Measurements from ENCODE around the gene TPCN2.
A peak's percentile ranks its signal among the peaks of the same experiment; 100 is the strongest.

TPCN2 gene

DNA sequence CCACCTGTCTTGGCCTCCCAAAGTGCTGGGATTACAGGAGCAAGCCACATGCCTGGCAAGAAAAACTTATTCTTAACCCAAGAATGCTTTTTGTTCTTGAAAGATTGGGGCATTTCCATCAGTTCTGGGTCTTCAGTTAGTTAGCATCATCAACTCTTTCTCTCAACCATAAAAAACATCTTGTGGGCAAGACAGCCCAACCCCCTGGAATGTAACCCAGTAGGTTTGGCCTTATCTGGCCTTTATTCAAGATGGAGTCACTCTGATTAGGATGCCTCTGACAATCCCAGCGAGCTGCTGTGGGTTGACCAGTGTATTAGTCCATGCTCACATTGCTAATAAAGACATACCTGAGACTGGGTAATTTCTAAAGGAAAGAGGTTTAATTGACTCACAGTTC is 9.2 kb upstream of the TPCN2 start:
- no peak for DNase-seq (ENCODE audit: low read depth)

DNA sequence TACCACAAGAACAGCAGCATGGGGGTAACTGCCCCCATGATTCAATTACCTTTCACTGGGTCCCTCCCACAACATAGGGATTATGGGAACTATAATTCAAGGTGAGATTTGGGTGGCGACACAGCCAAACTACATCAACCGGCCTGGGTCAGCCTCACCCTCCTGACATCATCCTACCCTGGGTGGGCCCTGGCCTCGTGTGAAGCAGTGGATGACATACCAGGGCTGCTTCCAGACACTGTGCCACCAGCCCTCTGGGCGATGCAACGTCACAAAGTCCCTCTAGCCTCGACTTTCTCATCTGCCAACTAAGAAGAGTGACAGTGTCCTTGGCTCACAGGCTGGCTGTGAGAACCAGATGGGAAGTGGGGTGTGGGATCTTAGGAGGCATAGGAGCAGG is 8.7 kb upstream of the TPCN2 start:
- DNase-seq (ENCODE audit: low read depth), result no peak

DNA sequence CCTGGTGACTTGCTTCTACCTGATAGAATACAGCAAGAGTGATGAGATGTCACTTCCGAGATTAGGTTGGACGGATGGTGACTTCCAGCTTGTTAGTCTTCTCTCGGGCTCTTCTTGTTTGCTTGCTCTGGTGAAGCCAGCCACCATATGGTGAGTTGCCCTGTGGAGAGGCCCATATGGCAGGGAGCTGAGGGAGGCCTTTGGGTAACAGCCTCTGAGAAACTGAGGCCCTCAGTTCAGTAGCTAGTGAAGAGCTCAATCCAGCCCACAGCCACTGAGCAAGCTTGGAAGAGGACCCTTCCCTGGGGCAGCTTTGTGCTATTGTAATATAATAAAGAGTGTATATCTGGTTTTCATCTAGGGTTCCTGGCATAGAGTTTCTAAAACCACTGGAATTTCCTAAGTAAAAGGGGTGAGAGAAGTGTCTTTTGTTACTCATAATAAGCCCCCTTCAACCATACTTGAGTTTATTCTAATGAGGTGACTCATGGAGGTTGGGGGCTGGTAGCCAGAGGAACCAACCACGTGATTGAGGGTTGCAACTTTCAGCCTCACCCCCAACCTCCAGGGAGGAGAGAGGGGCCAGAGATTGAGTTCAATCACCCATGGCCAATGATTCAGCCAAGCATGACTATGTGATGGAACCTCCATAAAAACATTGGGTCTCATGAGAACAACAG is 8.0 kb upstream of the TPCN2 start:
- peak; percentile 20 for DNase-seq (ENCODE audit: low read depth)

DNA sequence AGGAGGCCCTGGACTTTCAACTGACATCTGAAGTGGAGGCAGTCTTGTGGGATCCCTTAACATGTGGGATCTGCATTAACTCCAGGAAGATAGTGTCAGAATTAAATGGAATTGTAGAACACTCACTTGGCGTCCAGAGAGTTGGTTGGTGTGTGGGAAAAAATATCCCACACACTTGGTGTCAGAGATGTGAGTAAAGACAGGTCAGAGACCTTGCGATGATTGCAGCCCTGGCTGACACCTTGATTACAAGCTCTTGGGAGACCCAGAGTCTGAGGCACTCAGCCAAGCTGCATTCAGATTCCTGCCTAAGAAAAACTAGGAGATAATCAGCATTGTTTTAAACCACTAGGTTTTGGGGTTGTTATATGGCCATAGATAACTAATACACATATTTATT is 7.2 kb upstream of the TPCN2 start:
- no peak for DNase-seq (ENCODE audit: low read depth)

DNA sequence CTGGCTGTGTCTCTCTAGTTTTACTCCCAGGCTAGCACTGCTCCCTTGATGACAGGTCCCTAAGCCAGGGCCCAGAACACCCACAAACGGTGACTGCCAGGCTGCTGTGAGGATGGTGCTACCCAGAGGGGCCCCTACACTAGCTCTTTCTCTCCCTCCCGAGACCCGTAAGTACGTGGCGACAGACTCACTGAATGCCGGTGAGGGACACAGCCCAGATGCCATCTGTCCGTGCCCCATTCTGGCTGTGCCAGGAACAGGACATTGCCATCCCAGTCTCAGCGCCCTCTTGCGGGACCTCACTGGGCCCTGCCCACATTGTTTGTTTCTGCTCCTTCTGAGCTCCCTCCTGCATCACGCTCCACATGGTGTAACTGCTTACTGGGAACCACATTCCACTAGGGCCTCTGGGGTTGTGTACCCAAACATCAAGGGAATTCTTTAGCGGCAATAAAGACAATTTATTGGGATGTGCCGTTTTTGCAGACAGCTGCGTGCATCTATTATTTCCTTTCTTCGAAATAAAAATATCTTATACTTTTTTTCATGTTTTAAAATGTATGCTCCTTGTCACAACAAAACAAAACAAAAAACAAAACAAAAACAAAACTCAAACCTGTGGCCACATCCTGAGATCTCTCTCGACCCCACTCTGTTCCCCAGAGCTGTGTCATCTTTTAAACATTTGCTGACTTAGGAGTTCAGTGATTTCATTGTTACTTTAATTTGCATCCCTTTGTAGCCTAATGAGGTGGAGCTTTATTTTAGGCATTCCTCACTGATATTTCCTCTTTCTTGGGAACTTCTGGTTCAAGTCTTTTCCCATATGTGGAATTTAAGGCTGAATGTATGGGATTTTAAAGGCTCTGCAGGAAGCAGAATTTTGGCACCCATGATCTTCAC is 4.4 kb upstream of the TPCN2 start:
- peak; percentile 41 for DNase-seq (ENCODE audit: low read depth)

DNA sequence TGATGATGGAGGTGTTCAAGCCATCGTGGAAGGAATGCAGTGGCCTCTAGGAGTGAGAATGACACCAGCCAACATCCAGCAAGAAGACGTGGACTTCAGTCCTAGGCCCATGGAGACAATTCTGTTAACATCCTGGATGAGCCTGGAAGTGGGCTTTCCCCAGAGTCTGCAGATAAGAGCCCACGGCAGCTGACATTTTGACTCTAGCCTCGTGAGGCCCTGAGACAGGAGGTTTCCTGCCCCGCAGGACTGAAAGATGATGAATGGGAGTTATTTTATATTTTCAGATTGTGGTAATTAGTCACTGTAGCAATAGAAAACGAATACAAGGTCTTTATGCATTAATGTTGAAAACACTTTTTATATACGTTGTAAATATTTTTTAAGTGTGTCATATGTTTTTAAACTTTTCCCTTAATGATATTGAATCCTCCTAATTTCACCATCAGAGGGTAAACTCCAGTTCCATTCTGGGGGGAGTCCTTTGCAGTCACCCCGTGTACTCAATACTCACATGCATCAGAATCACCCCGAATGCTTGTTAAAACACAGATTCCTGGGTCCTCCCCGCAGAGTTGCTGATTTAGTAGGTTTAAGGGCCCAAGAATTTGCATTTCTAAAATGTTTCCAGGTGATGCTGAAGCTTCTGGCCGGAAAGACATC is 570 bp upstream of the TPCN2 start:
- DNase-seq (ENCODE audit: low read depth), result no peak

DNA sequence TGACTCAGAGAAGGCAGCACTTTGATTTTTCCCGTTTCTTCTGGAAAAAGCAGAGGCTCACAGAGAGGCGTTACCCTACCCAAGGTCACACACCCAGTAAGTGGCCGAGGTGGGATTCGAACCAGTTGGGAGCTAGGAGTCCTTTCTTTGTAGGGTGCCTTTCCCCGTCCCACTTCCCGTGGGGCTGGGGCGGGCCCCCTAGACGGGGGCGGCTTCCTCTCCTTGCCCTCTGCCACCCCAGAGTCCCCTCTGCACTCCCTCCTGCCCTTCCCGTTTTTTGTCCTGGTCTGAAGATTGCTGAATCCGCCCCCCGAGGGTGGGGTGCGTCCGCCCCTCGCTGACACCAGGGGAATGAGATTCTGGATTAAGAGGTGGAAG is 747 bp downstream of the TPCN2 start:
- DNase-seq (ENCODE audit: low read depth), result no peak

DNA sequence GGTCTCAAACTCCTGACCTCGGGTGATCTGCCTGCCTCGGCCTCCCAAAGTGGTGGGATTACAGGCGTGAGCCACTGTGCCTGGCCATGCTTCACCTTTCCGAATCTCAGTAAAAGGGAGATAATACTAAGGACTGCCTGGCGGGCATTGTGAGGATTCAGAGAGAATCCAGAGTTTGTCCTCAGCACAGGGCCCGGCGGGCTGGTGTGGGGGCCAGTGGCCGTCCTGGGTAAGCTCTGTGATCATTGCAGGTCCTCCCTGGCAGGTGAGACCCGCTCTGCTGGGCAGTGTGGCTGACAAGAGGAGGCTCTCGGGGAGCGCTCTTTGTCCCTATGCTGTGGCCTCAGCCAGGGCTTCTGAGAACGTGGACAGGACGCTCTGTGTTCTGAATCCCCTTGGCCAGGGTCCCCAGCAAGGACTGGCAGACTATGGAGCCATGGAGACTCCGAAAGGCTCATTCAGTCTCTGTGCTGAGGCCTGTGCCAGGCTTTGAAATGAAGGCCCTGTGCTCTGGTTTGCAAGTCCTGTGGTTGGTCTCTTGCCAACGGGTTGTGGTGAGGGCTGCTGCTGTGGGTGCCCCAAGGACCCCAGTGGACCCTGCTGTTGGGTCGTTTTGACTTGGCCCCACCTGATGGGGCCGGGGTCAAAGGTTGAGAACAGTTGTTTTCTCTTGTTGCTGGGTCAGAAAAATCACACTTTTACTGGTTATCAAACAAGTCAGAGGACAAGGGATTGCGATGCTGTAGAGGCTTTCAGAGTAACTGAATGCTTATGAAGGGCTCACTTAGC is 2.1 kb downstream of the TPCN2 start:
- DNase-seq (ENCODE audit: low read depth), result no peak

DNA sequence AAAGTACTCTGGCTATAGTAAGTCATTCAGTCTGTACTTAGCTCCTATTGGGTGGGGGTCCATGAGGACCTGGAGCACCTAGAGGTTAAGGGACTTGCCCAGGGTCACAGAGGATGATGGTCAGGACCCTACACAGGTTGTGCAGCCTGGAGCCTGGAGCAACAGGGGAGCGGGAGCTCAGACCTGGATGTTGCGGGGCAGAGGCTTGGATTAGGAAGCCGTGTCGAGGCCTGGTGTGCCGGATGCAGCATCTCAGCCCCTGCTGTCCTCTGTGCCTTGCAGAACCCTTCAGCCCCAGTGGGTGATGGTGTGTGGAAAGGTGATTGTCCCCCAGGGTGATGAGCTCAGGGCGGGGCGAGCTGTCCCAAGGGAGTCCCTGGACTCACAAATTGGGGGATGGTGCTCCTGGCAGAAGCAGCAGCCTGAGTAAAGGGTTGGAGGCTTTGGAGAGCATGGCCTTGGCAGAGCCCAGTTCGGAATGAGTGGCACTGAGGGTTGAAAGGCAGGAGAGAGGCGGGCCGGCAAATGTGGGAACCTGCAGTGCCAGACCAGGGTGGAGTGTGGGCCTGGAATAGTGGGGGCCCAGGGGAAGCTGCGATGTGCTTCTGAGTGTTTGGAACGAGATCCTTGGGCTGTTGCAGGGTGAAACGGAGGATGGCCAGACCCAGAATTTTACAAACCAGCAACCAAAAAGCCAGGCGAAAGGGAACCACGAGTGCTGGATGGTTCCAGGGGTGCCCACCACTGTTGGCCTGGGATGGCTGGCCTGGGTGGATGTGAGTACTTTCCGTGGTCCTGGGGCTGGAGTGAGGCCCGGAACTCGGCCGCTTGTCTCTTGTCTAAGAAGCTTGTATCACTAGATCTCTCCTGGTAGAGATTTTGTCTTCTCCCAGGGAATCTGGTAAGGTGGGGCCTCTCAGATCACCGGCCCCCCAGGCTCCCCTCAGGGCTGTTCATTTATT is 2.9 kb downstream of the TPCN2 start:
- no peak for DNase-seq (ENCODE audit: low read depth)

DNA sequence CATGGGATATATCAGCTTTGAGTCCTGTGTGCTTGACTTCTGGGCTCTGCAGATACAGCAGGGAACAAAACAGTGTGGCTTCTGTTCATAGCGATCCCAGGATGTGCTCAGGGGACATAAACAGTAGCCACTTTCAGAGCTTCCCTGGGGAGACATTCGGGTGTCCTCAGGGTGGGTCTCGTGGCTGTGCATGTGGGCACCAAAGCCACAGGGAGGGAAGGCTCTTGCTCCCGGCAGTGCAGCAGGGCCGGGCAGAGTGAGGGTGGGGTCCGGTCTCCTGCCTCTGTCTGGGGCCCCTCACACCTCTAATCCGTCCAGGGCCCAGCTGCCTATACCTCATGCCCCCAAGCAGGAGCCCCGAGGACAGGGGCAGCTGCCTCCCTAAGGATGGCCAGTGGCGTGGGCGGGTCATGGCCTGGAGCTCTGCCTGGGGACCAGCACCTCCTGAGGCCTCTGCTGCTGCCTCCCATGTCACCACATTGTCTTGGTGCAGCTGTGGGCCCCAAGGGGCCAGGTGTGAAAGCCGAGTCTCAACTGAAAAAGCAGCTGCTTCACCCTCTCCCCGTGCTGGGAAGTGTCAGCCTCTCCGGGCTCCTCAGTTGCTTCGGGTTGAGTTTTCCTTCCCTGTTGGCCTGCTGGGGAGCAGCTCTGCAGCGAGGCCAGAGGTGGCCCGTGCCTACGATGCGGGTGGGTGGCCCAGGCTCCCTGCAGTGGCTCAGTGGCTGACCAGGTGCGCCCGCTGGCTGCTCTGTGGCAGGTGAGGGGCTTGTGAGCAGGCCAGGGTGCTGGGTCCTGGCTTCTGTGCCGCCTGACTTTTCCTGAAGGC is 3.8 kb downstream of the TPCN2 start:
- DNase-seq (ENCODE audit: low read depth), result no peak

DNA sequence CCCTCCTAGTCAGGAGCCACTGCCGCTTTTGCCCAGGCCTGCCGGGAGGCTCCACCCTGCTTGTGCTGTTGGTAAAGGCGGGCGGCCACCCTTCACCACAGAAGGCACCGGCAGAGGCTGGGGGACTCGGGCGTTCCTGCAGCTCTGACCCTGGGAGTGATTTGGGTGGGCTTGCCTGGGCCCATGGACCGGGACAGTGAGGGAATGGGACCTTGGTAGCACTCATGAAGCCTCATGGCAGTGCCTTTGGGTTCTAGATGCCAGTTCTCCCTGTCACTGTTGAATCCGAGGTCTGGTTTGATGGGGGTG is 4.4 kb downstream of the TPCN2 start:
- DNase-seq (ENCODE audit: low read depth), result no peak

DNA sequence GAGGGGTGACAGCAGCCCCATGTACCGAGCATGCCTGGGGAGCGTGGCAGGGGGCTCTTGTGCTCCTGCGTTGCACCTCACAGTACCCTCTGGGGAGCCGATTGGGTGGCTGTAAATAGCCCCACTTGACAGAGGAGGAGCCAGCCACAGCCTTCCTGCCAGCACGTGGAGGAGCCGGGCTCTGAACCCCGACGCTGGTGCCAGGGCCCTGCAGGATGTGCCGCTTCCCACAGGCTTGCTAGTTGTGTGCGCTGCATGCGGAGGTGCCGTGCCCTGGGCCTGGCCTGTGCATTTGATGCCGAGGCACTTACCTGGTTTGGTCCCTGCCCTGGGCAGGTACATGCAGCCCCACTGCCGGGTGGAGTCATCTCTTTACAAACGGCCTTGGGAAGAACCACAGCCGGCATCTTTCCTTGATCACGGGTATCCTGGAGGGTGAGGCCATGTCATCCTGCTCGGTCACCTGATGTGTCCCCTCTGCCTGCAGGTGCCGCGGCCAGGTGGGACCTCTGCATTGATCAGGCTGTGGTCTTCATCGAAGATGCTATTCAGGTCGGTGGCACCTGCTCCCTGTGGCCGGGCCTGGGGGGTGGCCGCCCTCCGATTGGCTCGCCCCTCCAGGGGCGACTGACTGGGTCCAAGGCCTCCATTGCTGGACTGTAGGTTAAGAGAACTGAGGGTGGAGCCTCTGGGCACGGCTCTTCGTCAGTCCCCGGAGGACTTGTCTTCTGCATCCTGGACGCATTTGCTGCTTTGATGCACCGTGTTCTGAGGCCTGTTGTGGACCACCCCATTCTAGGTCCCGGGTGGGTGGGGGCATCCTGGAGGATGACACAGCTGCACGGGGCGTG is 5.0 kb downstream of the TPCN2 start:
- DNase-seq (ENCODE audit: low read depth), result no peak

DNA sequence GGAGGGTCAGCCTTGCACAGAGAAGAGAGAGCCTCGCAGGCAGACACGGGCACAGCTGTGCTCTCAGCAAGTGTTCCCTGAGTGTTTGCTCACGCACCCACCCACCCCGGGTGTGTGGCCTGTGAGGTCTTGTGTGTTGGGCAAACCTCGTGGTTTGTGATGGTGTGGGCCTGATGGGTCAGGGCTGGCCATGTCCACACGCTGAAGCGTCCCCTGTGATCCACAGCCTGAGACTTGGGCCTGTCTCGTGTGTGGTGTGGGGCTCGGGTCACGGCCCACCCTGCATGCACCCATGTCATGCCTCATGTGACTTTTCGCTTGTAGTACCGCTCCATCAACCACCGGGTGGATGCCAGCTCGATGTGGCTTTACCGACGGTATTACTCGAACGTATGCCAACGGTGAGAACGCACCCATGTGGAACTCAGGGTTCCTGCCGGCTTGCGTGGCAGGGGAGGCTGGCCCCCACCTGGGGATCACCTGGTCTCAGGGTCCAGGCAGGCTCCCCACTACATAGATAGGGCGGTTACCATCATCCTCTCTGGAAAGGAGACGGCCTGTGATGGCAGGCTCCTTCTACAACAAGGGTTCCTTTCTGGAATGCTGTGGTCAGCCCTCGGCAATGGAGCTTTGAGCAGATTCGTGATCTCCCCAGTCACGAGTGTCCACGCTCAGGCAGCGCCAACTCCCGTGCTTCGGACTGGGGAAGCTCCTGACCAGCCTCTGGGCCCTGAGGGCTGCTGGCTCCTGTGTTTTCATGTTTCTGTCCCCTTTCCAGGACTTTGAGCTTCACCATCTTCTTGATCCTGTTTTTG is 5.9 kb downstream of the TPCN2 start:
- no peak for DNase-seq (ENCODE audit: low read depth)

DNA sequence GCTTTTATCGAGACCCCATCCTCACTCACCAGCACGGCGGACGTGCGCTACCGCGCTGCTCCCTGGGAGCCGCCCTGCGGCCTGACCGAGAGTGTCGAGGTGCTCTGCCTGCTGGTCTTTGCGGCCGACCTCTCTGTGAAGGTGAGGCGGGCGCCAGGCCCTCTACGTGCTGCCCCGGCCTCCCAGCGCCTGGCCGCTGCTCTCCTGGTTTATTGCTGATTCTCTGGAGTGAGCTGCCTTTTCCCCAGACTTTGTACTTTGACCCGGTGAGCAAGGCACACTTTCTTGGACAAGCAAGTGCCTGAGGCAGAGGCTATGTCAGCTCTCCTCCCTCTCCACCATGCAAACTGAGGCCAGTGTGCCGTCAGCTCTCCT is 6.5 kb downstream of the TPCN2 start:
- DNase-seq (ENCODE audit: low read depth), result no peak

DNA sequence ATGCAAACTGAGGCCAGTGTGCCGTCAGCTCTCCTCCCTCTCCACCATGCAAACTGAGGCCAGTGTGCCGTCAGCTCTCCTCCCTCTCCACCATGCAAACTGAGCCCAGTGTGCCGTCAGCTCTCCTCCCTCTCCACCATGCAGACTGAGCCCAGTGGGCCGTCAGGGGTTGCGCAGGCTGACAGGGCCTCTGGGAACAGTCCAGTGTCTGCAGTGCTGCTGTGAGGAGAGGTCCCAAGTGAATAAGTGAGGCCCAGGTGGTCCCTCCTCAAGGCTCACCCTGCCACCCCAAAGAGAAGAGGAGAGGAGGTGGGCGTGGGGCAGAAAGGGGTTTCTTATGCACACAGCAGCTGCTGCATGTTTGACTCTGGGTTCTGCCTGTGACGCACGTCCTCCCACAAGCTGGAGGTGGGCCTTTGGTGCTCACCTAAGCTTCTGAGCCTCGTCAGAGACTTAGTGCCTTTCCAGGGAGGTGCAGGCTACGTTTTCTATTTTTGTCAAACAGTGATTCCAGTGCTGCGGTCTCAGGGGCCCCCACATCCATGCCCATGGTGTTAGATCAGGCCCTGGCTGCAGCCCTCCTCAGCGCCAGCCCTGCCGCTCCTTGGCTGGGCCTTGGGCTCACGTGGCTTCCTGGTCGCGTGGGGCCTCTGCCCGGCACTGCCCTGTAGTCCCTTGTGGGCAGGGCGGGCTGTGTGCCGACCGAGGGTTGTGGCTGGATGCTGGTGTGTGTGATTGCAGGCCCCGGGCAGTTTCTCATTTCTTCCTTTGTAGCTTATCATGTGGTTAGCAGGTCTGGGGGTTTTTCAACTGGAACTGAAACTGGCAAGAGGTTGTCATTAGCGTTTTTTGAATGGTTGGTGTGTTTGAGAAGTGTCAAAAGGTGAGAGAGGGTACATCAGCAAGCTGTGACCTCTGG is 7.1 kb downstream of the TPCN2 start:
- no peak for DNase-seq (ENCODE audit: low read depth)

DNA sequence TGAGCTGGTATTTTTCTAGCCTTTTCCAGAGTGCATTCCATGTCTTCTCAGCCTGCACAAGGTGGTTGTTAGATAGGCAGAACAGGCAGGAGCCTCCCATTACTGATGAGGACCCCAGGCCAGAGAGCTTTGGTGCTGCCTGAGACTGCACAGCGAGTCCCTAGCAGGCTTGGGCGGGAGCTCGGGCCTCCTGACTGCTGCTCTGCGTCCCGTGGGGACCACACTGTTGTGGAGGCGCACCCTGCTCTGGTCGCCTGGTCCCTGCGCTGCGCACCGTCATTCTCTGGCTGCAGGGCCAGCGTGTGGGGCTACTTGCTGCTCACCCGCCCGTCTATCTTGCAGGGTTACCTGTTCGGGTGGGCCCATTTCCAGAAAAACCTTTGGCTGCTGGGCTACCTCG is 8.5 kb downstream of the TPCN2 start:
- no peak for DNase-seq (ENCODE audit: low read depth)

DNA sequence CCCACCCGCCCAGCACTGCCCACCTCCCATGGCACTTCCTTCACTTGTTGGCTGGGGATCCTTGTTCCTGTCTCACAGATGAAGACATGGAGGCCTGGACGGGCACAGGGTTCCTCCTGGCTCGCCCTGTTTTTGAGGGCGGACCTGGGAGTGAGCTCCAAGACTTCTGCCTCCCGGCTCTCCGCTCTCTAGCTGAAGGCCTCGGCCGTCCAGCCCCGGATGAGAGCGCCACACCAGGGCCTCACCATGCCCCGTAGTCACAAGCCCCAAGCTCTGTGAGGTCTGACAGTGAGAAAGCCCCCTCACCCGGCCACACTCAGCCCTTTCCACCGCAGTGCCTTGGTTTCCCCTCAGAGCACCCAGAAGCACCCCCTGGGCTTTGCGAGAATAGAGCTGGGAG is 9.1 kb downstream of the TPCN2 start:
- no peak for DNase-seq (ENCODE audit: low read depth)

All from HS-27A (cell line).